ENCODE results near the gene ZNF407. TPM values are rescaled to one million over a fixed set of nuclear protein-coding genes. Genes with fewer than 3 reads are reported as not detected.

Gene ZNF407
- total and polyA plus RNA-seq, 2 of the 13 experiments (the other 11 are each of a cell fraction or from before 2014, with no cell fraction given) = 2.3 to 8.7 TPM

- no peak for TF ChIP-seq RNF2 (conservative IDR thresholded peaks at IDR 0.05; ENCODE audit: low read depth)
- TF ChIP-seq ZNF24 (IDR thresholded peaks at IDR 0.05) = no peak
- peak; percentile 44; the same call in 1 of the 2 replicates for TF ChIP-seq SP5 (CRISPR knock-in tag; IDR thresholded peaks at IDR 0.05; ENCODE audit: borderline replicate concordance, low read depth)
- TF ChIP-seq ZNF652 (CRISPR knock-in tag; IDR thresholded peaks at IDR 0.05; ENCODE audit: borderline replicate concordance, low read depth) = no peak
- no peak for TF ChIP-seq ZNF234 (CRISPR knock-in tag; conservative IDR thresholded peaks at IDR 0.05)
- TF ChIP-seq E2F5 (CRISPR knock-in tag; conservative IDR thresholded peaks at IDR 0.05) = no peak
- no peak for TF ChIP-seq ZNF329 (CRISPR knock-in tag; IDR thresholded peaks at IDR 0.05; ENCODE audit: low read depth)
- TF ChIP-seq FOXK1 (CRISPR knock-in tag; IDR thresholded peaks at IDR 0.05; ENCODE audit: borderline replicate concordance, low read depth) = peak; percentile 30; the same call in 1 of the 2 replicates
- no peak for TF ChIP-seq ZNF841 (CRISPR knock-in tag; IDR thresholded peaks at IDR 0.05; ENCODE audit: borderline replicate concordance)
- TF ChIP-seq MXD4 (CRISPR knock-in tag; IDR thresholded peaks at IDR 0.05) = 0 out of 2 replicates have a peak, but pooled peaks have one; percentile 38
- TF ChIP-seq NFAT5 (CRISPR knock-in tag; IDR thresholded peaks at IDR 0.05) = peak; percentile 62; the same call in 1 of the 2 replicates
- peak; percentile 84; the same call in 1 of the 2 replicates for TF ChIP-seq ZNF446 (CRISPR knock-in tag; IDR thresholded peaks at IDR 0.05)
- TF ChIP-seq ZSCAN22 (CRISPR knock-in tag; IDR thresholded peaks at IDR 0.05) = no peak
- TF ChIP-seq HNRNPUL1 (IDR thresholded peaks at IDR 0.05; ENCODE audit: low read depth, low read length) = no peak
- TF ChIP-seq POLR2AphosphoS5 (IDR thresholded peaks at IDR 0.05; ENCODE audit: low read depth, low read length) = no peak; the same call in 1 of the 2 replicates
- TF ChIP-seq ZNF292 (CRISPR knock-in tag; IDR thresholded peaks at IDR 0.05; ENCODE audit: borderline replicate concordance, low read depth) = peak; percentile 86
- no peak for TF ChIP-seq MAF1 (CRISPR knock-in tag; IDR thresholded peaks at IDR 0.05; ENCODE audit: borderline replicate concordance)
- no peak for TF ChIP-seq FOXP1 (IDR thresholded peaks at IDR 0.05)
- TF ChIP-seq FOXP1 (CRISPR knock-in tag; IDR thresholded peaks at IDR 0.05) = no peak
- peak; percentile 40; the same call in 1 of the 2 replicates for TF ChIP-seq ZNF773 (CRISPR knock-in tag; IDR thresholded peaks at IDR 0.05; ENCODE audit: borderline replicate concordance)
- TF ChIP-seq SMAD9 (CRISPR knock-in tag; IDR thresholded peaks at IDR 0.05) = no peak
- no peak for TF ChIP-seq ZNF616 (CRISPR knock-in tag; IDR thresholded peaks at IDR 0.05; ENCODE audit: low read depth)
- 0 out of 2 replicates have a peak, but pooled peaks have one; percentile 52 for TF ChIP-seq ZNF839 (CRISPR knock-in tag; IDR thresholded peaks at IDR 0.05; ENCODE audit: borderline replicate concordance)
- TF ChIP-seq ZNF354B (CRISPR knock-in tag; IDR thresholded peaks at IDR 0.05) = no peak
- TF ChIP-seq ZNF317 (CRISPR knock-in tag; IDR thresholded peaks at IDR 0.05) = no peak
- peak; percentile 97 for TF ChIP-seq ZSCAN25 (CRISPR knock-in tag; IDR thresholded peaks at IDR 0.05)
- no peak for TF ChIP-seq ZNF326 (CRISPR knock-in tag; IDR thresholded peaks at IDR 0.05; ENCODE audit: borderline replicate concordance)
- TF ChIP-seq ZNF556 (CRISPR knock-in tag; IDR thresholded peaks at IDR 0.05; ENCODE audit: borderline replicate concordance) = no peak
Measured at GRCh38 chr18:74598350-74599001, 806 bp downstream of the ZNF407 start (continued).
